ENCODE results near the gene BBS9. TPM values are rescaled to one million over a fixed set of nuclear protein-coding genes. Genes with fewer than 3 reads are reported as not detected.

The BBS9 gene
- total and polyA plus RNA-seq, 8 donors: 2.6 to 10.8 (median 6.0) TPM

GRCh38 chr7:33500703-33501701 is 371.6 kb downstream of the BBS9 start:
- intact Hi-C loops (cut with DNase I): no loop called here
- Histone ChIP-seq H3K27ac (no peak overlapping the region), H3K4me1 (no peaks in the 10 kb centered on the region), H3K27me3 (no peaks in the 10 kb centered on the region), H3K9me3 (no peaks in the 10 kb centered on the region), H3K4me3 (no peak overlapping the region), H3K36me3 (peaks cover 0 to 3% (median 0%) of the 10 kb centered on the region in 3 donors)
- DNase-seq: no peak
- no peak for FAIRE-seq
- no peak for ATAC-seq
- 81 to 88% methylated on average over 9 of the region's 9 CpGs for WGBS, 2 donors
- TF ChIP-seq CTCF (IDR thresholded peaks at IDR 0.05): no peak

GRCh38 chr7:33503014-33503413 is 373.6 kb downstream of the BBS9 start:
- intact Hi-C loops (cut with DNase I): no loop called here
- no peak for TF ChIP-seq CTCF (IDR thresholded peaks at IDR 0.05)
- no peak for ATAC-seq
- Histone ChIP-seq H3K4me1 (no peaks in the 10 kb centered on the region), H3K4me3 (no peak overlapping the region), H3K27ac (no peak overlapping the region), H3K27me3 (no peaks in the 10 kb centered on the region), H3K36me3 (peaks cover 0 to 6% (median 0%) of the 10 kb centered on the region in 3 donors), H3K9me3 (no peaks in the 10 kb centered on the region)
- no peak for DNase-seq
- FAIRE-seq: no peak
- WGBS, 2 donors: 89 to 91% methylated on average over 9 of the region's 9 CpGs

DNA sequence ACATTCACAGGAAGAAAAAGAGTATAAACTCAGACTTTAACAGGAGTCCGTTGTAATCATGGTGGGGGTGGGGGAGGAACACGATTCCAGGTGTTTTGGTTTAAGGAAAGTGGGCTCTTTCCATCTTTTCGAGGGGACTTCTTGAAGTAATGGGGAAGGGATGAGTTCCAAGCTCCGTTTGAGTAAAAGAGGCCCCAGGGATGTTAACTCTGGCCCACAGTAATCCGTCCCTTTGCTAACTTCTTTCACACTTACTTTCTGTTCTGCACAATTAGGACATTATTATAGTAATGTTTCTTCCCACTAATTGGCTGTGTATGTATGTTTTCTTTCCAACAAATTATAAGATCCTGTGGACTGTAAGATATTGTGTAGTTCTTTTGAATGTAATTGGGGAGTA is 374.4 kb downstream of the BBS9 start:
- no peak for DNase-seq
- no peak for FAIRE-seq
- Histone ChIP-seq H3K9me3 (no peaks in the 10 kb centered on the region), H3K4me3 (no peak overlapping the region), H3K27ac (no peak overlapping the region), H3K4me1 (no peaks in the 10 kb centered on the region), H3K27me3 (no peaks in the 10 kb centered on the region), H3K36me3 (peaks cover 0 to 6% (median 0%) of the 10 kb centered on the region in 3 donors)
- no peak for ATAC-seq
- WGBS, 2 donors: 67 to 75% methylated on average over 5 of the region's 5 CpGs
- intact Hi-C loops (cut with DNase I): no loop called here
- no peak for TF ChIP-seq CTCF (IDR thresholded peaks at IDR 0.05)

GRCh38 chr7:33504266-33504665 is 374.9 kb downstream of the BBS9 start:
- Histone ChIP-seq H3K27me3 (no peaks in the 10 kb centered on the region), H3K4me3 (no peak overlapping the region), H3K36me3 (peaks cover 0 to 6% (median 0%) of the 10 kb centered on the region in 3 donors), H3K9me3 (no peaks in the 10 kb centered on the region), H3K4me1 (no peaks in the 10 kb centered on the region), H3K27ac (no peak overlapping the region)
- intact Hi-C loops (cut with DNase I): no loop called here
- WGBS, 2 donors: 94 to 97% methylated on average over 6 of the region's 6 CpGs
- ATAC-seq (no peak), FAIRE-seq (no peak), DNase-seq (no peak)
- TF ChIP-seq CTCF (IDR thresholded peaks at IDR 0.05): no peak

DNA sequence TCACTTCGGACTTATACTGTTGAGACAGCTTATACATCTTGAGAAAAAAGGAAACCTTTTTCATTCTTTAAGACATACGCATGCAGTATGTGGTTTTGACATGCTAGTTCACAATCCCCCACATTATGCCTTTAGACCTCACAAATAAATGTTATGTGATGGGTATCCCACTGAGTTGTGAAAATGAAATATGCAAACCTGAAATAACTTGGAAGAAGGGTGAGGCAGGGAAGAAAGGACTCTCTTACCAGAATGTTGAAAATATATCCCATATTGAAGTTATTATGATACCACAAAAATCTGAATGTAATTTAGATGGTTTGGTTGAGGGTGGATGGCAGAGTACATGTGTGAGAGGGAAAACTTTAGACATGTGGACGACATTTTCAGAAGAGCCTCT is 379.8 kb downstream of the BBS9 start:
- TF ChIP-seq CTCF (IDR thresholded peaks at IDR 0.05): no peak
- no peaks in the 10 kb centered on the region for H3K4me1 ChIP-seq
- intact Hi-C loops (cut with DNase I): no loop called here
- no peak for DNase-seq
- ATAC-seq: no peak
- no peak for FAIRE-seq
- H3K27ac ChIP-seq: no peak overlapping the region
- no peaks in the 10 kb centered on the region for H3K9me3 ChIP-seq
- peaks cover 0 to 6% (median 0%) of the 10 kb centered on the region in 3 donors for H3K36me3 ChIP-seq
- no peak overlapping the region for H3K4me3 ChIP-seq
- 66 to 77% methylated on average over 3 of the region's 3 CpGs for WGBS, 2 donors
- no peaks in the 10 kb centered on the region for H3K27me3 ChIP-seq

Data from pancreas (tissue), 10 donors.